GM21786 (cell line): ENCODE data around the gene OSCAR.
"Not testable (repeated sequence)": the region's sequence is repeated elsewhere in the genome, so short reads cannot be mapped to it uniquely, and the experiment has no call there.

Experiments
- ATAC-seq: cut with Tn5 transposase; IDR thresholded peaks from one replicate; pipeline ENCODE4 v1.9.1; 2021; ENCODE audit not compliant: unreplicated experiment

Gene OSCAR

DNA sequence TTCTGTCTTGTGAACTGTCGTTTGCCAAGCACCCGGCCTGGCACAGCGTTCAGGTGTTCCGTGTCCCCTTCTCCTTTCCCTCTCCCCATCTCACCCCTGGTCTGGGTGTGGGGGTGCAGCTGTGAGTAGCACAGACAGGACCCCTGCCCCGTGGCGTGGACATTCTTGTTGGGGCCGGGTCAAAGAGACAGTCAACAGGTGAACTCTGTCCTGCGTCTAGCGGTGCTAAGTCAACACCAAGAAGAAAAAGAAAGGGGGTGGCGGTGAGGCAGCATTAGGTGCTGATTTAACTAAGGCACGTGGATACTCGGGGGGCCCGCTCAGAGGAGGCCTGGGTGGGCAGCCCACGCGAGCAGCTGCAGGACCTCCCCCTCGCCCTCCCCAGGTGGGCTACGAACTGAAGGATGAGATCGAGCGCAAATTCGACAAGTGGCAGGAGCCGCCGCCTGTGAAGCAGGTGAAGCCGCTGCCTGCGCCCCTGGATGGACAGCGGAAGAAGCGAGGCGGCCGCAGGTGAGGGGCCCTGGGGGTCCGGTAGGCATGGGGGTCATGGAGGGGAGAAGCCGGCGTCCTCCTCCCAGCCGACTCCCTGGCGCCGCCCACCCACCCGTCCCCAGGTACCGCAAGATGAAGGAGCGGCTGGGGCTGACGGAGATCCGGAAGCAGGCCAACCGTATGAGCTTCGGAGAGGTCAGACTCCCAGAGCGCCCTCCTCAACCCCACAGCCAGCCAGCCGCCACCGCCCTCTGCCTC, 27.3 kb upstream of the OSCAR start:
- ATAC-seq, result no peak

DNA sequence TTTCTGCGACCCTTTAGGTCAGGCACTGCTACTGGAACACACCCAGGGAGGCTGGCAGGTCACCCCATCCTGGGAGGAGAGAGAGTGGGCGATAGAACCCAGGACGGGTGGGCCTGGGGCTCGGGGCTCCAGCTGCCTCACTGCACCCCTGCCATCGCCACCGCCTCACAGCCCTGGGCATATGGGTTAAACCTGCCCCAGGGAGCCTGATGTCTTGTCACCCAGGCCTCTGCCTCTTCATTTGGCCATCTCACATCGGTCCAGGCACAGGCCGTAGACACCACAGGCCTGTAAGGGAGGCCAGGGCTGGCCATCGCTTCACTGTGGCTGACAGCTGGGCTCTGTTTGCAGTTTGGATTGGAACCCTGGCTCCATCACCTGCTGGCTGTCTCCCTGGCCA, 25.1 kb upstream of the OSCAR start:
- ATAC-seq, result no peak

DNA sequence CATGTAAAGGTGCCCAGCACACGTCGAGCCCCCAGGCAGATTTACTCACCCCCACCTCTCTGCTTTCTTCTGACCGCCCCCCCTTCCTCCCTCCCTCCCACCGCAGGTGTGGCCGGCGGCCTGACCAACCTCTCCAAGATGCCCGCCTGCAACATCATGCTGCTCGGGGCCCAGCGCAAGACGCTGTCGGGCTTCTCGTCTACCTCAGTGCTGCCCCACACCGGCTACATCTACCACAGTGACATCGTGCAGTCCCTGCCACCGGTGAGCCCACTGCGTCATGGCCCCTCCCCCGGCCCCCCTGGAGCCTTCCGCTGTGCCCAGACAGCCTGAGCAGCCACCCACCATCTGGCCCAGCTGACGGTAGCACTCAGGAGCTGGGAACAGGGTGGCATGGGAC, 23.8 kb upstream of the OSCAR start:
- no peak for ATAC-seq

DNA sequence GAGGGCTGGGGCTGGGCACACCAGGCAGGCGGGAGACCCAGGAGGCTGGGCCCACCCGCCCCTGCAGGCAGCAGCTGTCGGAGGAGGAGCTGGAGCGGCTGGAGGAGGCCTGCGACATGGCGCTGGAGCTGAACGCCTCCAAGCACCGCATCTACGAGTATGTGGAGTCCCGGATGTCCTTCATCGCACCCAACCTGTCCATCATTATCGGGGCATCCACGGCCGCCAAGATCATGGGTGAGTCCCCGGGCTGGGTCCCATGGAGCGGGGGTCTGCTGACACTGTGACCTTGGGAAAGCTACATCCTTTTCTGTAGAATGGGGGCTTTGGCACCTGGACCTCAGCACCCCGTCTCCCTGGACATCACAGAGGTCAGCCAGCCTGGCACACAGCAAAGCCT, 23.1 kb upstream of the OSCAR start:
- no peak for ATAC-seq

DNA sequence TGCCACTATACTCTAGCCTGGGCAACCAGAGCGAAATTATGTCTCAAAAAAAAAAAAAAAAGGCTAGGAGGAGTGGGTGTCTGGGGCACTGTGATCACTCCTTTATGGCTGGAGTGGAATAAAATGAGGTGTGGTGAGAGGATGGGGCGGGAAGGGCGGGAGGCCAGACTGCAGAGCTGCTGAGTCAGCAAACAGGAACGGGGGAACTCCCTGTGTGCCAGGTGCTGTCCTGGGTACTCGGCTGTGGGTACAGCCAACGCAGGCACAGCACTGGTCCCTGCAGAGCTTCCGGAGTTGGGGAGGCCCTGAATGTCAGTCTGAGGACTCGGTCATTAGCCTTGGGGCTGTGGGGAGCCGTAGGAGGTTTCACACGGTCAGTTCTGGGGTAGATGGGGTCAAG, 20.7 kb upstream of the OSCAR start:
- ATAC-seq, result no peak

DNA sequence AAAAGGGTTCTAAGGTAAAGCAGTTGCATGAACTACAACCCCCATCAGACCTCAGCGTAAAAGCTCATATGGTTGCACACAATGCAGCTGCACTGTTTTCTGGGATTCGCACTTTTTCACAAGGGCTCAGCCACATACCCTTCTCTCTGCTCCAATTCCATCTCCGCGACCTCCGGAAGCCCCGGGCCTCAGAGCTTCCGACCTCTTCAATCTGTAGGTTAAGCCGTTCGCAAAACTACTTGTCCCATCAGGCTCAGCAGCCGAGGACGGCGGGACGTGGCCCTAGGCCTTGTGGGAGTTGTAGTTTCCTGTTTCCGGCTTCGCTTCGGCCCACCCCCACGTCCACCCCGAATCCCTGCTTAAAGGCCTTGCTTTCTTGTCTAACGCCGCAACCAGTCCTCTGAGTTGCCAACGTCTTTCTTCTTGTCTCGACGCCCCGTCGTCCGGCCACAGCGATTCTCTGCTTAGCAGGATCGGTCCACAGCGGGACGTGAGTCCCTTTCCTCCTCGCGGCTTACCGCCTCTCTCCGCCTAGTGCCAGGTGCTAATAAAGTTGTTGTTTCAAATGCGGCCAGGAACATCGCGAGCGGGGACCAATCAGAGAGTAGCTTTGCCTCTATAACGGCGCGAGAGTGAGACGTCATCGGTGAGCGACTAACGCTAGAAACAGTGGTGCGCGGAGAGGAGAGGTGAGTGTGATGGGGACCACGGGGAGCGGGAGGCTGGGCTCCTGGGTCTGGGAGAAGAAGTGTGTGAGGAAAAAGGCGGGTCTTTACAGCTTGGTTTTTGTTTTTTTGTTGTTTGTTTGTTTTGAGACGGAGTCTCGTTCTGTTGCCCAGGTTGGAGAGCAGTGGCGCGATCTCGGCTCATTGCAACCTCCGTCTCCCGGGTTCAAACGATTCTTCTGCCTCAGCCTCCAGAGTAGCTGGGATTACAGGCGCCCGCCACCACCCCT, 14.8 kb upstream of the OSCAR start, which contains the start of the genes PRPF31 and TFPT:
Gene PRPF31, plus strand, starts transcription at position 646 of the 955 bp plus-strand sequence. CDS start 2,525 bp downstream, outside the sequence.
Gene TFPT, minus strand, starts transcription at position 549 of the 955 bp plus-strand sequence. Its CDS starts 388 bp downstream, at position 161.
- peak; percentile 76 for ATAC-seq

DNA sequence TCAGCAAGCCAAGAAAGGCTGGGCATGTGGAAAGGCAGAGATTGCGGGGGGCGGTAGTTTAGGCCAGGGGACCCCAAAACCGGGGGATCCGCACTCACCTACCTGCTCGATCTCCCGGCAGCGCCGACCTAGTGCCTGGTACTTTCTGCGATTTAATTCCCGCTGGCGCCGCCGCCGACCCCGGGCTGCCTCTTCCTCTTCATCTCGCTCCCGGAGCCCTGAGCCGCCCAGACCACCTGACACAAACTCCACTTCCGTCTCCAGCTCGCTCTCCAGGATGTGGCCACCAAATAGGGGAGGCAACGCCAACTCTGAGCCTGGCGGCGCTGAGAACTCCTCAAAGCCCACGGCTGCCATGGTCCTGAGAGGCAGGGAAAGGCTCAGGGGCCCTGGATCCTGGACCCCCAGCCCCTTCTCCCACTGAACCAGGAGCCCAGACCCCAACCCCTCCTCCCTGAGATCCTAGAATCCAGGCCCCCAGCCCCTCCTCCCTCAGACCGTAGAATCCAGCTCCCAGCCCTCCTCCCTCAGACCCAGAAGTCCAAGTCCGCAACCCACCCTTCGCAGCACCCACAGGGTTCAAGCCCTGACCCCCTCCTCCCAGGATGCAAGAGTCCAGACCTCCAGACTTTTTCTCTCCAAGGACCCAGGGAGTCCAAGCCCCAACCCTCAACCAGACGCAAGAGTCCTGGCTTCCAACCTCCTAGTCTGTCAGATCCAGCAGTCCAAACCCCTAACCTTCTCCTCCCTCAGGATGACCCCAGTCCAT, 13.9 kb upstream of the OSCAR start:
- ATAC-seq, result no peak

DNA sequence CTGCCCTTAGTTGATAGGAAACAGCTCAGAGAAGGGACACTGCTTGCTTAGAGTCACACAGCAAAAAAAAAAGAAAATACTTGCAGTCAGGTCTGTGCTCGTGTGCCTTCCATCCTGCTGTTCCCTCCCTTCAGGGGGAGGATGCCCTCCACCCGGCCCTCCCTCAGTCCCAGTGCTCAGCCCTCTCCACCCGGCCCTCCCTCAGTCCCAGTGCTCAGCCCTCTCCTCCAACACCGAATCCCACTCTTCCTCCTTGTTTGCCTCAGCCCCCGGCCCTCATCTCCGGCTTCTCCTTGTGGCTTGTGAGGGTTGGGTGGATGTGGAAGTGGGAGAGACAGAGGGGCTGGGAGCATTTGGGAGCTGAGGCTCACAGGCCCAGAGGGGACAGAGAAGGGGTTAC, 9.0 kb upstream of the OSCAR start:
- ATAC-seq, result no peak

DNA sequence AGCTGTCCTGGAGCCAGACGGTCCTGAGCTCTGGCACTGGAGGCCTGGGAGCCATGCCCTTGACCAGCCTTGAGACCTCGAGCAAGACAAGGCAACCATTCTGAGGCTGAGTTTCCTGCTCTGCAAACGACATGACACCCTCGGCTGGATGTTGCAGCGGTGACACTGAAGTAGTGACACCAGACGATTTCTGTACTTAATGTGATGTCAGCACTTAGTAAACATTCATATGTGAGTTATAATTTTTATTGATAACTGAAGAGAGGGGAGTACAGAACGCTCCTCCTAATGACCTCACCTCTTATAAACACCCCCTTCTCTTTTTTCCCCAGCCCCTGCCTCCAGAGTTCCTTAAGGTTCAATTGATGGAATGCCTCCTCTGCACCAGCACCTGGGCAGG, 7.9 kb upstream of the OSCAR start:
- ATAC-seq, result no peak

DNA sequence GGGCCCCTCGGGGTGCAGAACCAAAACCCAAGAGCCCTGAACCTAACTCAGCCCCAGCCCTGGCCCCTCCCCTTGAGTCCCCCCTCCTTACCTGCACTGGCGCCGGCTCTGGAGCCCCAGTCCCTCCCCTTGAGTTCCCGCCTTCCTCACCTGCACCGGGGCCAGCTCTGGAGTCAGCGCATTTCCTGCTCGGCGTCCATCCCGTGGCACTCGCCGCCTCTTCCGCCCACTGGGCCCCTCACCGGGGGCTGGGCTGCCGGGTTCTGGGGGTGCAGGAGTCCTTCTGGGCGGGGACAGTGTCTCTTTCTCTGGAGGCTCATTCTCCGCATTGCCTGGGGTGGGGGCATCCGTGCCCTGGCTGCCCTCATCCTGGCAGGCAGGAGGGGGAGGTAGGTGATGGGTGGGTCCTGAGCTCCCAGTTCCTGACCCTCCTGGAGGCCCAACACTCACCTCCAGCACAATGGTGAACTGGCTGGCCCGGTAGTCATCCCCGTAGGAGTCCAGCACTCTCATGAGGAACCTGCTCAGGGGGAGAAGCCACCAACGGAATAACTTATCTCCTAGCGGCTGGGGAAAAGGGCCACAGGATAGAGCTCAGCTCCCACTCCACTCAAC, 7.4 kb upstream of the OSCAR start:
- no peak for ATAC-seq

DNA sequence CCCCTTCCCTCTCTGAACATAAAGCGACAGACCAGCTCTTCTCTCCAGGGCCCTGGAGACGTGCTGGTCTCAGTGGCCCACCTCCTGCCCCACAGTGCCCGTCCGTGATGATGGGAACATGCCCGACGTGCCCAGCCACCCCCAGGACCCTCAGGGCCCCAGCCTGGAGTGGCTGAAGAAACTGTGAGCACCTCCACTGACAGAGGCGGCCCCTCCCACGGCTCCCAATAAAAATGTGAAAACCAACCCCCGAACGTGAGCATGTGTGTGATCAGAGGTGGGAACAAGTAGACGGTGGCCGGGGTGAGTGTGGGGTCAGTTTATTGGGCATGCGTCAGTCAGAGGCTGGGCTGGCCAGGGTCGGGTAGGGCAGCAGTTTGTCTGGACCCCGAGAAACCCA, 6.1 kb upstream of the OSCAR start:
- ATAC-seq, result no peak

DNA sequence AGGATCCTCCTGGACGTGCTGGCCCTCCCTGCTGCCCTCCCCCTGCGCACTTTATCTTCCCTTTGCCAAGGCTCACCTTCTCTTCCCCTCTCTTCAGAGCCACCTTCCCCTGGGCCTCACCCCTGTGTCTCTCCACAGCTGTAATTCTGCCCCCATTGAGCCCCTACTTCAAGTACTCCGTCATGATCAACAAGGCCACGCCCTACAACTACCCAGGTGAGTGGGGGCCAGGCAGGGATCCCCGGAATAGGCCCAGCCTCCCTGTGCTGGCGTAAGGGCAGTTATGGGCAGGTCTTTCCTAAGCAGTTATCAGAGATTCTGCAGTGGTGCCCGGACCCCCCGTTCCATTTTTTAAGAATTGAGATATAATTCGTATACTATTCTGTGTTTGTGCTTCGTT, 5.2 kb upstream of the OSCAR start:
- ATAC-seq, result no peak

DNA sequence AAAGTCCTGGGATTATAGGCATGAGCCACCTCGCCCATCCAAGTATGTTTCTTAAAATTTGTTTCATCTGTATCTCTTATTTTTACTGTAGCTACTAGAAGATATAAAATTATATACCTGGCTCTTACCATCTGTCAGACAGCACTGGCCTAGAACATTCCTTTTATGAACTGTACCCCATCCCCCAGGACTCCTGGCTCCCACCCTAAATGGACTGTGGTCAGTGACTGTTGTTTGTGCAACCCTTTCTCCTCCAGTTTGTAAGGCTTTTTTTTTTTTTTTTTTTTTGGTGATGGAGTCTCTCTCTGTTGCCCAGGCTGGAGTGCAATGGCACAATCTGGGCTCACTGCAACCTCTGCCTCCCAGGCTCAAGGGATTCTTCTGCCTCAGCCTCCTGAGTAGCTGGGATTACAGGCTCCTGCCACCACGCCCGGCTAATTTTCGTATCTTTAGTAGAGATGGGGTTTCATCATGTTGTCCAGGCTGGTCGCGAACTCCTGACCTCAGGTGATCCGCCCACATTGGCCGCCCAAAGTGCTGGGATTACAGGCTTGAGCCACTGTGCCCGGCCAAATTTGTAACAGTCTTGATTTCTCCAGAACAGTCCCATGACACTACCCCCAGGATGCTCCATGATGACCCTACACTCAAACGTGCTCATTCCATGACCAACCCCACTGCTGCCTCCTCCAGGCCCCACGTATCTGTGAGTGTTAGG, 4.6 kb upstream of the OSCAR start:
- ATAC-seq, result no peak

DNA sequence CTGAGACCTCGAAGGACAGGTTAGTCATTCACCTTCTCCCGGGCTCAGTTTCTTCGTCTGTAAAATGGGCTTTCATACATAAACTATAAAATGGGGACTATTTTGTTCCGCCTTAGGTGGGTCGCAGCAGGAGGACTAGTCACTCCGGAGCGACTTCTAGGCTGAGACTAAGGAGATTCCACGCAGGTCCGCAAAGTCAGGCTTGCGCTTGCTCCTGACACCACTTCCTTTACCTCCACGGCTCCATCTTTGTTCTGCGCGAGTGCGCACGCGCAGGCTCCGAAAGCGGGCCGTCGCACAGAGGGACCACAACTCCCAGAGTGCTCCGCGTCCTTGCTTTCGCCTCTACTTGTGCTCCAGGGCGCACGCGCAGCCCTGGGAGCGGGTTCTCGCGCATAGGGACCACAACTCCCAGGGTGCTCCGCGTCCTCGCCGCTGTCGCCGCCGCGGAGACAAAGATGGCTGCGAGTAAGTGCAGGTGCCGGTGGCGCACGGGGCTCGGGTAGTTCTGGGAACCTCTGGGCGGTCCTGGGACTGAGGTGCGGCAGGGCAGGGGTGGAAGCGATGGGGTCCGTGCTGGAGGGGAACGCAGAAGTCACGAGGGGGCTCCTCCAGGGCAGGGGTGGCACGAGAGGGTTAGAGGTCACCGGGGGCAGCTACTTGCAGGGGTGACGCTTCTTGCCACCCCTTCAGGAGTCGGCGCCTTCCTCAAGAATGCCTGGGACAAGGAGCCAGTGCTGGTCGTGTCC, 2.0 kb upstream of the OSCAR start, which contains the start of gene NDUFA3:
Gene NDUFA3, plus strand, starts transcription at position 435 of the 749 bp plus-strand sequence. Its CDS starts 24 bp downstream, at position 459.
- peak; percentile 91 for ATAC-seq

DNA sequence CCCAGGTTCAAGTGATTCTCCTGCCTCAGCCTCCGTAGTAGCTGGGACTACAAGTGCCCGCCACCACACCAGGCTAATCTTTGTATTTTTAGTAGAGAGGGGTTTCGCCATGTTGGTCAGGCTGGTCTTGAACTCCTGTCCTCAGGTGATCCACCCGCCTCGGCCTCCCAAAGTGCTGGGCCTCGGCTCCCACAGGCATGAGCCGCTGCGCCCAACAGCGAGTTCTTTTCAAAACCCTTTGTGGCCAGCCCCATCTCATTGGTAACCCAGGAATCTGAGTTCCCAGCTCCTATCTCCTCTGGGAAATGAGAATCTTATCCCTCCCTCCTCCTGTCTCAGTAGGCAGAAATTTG, 724 bp downstream of the OSCAR start:
- ATAC-seq, result not testable (repeated sequence)

DNA sequence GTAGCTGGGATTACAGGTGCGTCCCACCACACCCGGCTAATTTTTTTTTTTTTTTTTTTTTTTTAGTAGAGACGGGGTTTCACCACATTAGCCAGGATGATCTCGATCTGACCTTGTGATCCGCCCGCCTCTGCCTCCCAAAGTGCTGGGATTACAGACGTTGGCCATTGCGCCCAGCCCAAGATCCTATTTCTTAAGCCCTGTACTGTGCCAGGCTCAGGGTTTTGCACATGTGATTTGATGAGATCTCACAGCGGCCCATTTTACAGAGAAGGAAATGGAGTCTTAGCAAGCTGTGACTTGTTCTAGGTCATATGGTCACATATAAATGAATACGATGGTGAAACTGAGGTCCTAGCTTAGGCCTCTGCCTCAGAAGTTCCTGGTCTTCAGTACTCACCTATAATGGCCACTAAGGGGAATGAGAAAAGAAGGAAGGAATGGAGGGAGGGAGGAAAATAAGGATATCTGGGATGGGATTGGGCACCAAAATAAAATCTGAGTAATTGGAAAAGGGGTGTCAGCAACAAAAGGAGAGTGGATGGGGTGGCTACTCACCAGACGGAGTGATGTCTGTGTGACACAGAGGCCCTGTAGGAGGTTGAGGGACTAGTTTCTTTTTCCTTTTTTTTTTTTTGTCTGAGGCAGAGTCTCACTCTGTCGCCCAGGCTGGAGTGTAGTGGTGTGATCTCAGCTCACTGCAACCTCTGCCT, 1.3 kb downstream of the OSCAR start:
- no peak for ATAC-seq

DNA sequence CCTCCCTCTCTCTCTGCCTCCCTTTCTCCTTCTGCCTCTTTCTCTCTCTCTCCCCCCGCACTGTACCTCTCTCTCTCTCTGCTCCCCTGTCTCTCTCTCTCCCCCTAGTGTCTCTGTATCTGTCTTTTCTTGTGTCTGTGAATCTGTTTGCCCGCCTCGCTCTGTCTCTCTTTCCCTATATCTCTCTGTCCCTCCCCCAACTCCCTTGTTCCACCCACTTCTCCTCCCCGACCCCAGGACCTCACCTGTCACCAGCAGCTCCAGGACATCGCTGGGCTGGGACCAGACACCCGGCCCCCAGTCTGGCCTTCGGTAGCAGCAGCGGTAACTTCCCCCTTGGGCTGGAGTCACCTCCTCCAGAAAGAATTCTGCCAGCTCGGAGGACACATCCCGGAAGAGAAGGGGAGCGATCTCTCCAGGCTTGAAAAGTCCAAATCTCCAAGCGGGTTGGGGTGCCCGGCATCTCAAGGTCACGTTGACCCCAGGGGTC, 3.9 kb downstream of the OSCAR start:
- ATAC-seq, result no peak

DNA sequence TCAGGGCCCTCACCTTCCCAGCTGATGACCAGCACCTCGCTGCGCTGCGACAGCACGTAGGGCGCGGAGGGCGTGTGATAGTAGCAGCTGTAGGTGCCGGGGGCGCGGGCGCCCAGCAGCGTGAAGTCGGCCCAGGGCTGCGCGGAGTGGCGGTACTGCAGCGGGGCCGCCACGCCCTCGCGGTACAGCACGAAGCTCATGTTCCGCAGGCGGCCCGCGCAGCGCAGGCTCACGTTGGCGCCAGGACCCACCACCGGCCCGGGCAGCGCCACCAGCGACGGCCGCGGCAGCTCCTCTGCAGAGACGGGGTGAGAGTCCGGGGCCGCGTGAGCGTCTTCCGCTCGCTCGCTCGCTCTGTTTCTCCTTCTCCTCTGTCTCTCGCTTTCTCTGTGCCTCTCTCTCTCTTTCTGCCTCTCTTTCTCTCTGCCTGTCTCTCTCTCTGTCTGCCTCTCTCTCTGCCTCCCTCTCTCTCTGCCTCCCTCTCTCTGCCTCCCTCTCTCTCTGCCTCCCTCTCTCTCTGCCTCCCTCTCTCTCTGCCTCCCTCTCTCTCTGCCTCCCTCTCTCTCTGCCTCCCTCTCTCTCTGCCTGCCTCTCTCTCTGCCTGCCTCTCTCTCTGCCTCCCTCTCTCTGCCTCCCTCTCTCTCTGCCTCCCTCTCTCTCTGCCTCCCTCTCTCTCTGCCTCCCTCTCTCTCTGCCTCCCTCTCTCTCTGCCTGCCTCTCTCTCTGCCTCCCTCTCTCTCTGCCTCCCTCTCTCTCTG, 4.6 kb downstream of the OSCAR start:
- ATAC-seq, result not testable (repeated sequence)
